OCI-LY1 (cell line): ENCODE measurements around the gene OAF.
"Not testable (repeated sequence)": the region's sequence is repeated elsewhere in the genome, so short reads cannot be mapped to it uniquely, and the experiment has no call there.

ENCODE experiments used
- H2AFZ ChIP-seq: fragments of 200-600 bp; sonication (generic), shearing (Covaris generic); 2 replicates; pipeline ENCODE4 v1.6.0; 2014; ENCODE audit warnings: antibody characterized with exemption, mild to moderate bottlenecking, low read length
- H3F3A ChIP-seq: fragments of 200-600 bp; sonication (generic), shearing (Covaris generic); 2 replicates; pipeline ENCODE4 v1.6.0; 2014; ENCODE audit warnings: mild to moderate bottlenecking, antibody characterized with exemption, low read length, moderate library complexity; ENCODE audit not compliant: insufficient read depth
- H3K27ac ChIP-seq: fragments of 200-600 bp; sonication (generic); 2 replicates; pipeline ENCODE4 v1.5.1; 2014; ENCODE audit warnings: low read length, mixed run types, mild to moderate bottlenecking, low read depth; ENCODE audit not compliant: poor library complexity, severe bottlenecking
- H3K27me3 ChIP-seq: fragments of 200-600 bp; sonication (generic); 2 replicates; pipeline ENCODE4 v1.6.0; 2014; ENCODE audit warnings: antibody characterized with exemption, mild to moderate bottlenecking, low read length, moderate library complexity; ENCODE audit not compliant: insufficient read depth
- H3K36me3 ChIP-seq: fragments of 200-600 bp; sonication (generic); 2 replicates; pipeline ENCODE4 v1.6.1; 2014; ENCODE audit warnings: mild to moderate bottlenecking, antibody characterized with exemption, low read length, moderate library complexity, mixed read lengths; ENCODE audit not compliant: insufficient read depth
- H3K4me1 ChIP-seq: fragments of 200-600 bp; sonication (generic); 2 replicates; pipeline ENCODE4 v1.5.1; 2014; ENCODE audit warnings: mild to moderate bottlenecking, low read length, moderate library complexity; ENCODE audit not compliant: insufficient read depth, severe bottlenecking
- H3K4me2 ChIP-seq: fragments of 200-600 bp; sonication (generic), shearing (Covaris generic); 2 replicates; pipeline ENCODE4 v1.6.1; 2014; ENCODE audit warnings: low read length
- H3K4me3 ChIP-seq: fragments of 200-600 bp; sonication (generic); 2 replicates; pipeline ENCODE4 v1.5.1; 2014; ENCODE audit warnings: low read length, low read depth, mild to moderate bottlenecking, mixed read lengths; ENCODE audit not compliant: poor library complexity, severe bottlenecking
- H3K79me2 ChIP-seq: fragments of 200-600 bp; shearing (Covaris generic); 2 replicates; pipeline ENCODE4 v1.6.1; 2016; ENCODE audit warnings: mixed run types, low read length, mixed read lengths; ENCODE audit not compliant: insufficient read depth
- H3K9ac ChIP-seq: fragments of 200-600 bp; sonication (generic), shearing (Covaris generic); 2 replicates; pipeline ENCODE4 v1.6.1; 2014; ENCODE audit warnings: mild to moderate bottlenecking, low read length, mixed read lengths
- H3K9me2 ChIP-seq: fragments of 200-600 bp; sonication (generic), shearing (Covaris generic); 2 replicates; pipeline ENCODE4 v1.6.1; 2014; ENCODE audit warnings: low read depth, mild to moderate bottlenecking, low read length, mixed read lengths
- H3K9me3 ChIP-seq: fragments of 200-600 bp; shearing (Covaris generic); 2 replicates; pipeline ENCODE4 v1.6.1; 2014; ENCODE audit warnings: low read length, mixed read lengths
- H4K20me1 ChIP-seq: fragments of 200-600 bp; sonication (generic), shearing (Covaris generic); 2 replicates; pipeline ENCODE4 v1.6.0; 2016; ENCODE audit warnings: mild to moderate bottlenecking, low read length; ENCODE audit not compliant: insufficient read depth
- EZH2 ChIP-seq: fragments of 200-600 bp; sonication (generic), shearing (Covaris generic); IDR thresholded peaks from 2 replicates; pipeline ENCODE4 v1.8.0; 2017; ENCODE audit warnings: borderline replicate concordance, mixed run types, mild to moderate bottlenecking, antibody characterized with exemption, low read length, moderate library complexity, mixed read lengths
- TF ChIP-seq, protein P1 (sequence below): fragments of 200-600 bp; sonication (generic), shearing (Covaris generic); IDR thresholded peaks from 2 replicates; pipeline ENCODE4 v1.5.1; 2017; ENCODE audit warnings: mild to moderate bottlenecking, antibody characterized with exemption, low read length, moderate library complexity, mixed read lengths

OAF gene

DNA sequence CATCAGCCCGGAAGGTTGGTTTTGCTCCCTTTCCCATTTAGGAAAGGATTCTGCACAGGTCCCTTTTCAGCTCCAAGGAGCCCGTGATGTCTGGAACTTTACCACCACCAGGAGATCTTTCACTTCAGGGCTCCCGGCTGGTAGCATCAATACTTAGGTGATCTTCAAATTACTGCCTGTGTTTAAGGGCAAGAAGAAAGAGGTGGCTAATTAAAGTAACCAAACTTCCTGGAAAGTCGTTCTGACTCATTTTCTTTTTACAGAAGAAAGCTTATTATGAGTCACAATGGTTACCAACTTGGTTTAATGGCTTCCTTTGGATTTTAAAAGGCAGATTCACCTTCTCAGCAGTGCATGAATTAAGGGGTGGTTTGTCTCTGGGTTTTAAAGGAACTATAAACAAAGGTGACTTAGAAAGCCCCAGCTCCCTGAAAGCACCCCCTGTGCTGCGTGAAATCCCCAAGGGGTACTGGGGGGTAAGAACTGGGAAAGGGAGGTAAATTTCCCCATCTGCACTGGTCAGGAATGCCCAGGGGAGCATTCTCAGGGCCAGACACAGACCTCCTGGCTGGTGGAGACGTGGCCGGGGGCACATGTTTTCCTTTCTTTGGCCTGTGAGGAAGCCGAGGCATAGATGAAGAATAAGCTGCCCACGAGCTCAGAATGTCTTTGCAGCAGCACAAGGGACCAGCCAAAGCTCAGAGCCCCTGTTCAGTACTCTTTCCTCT is 37.9 kb downstream of the OAF start:
- no peaks in the 10 kb centered on the region for H3K4me1 ChIP-seq
- no peaks in the 10 kb centered on the region for H3K9me3 ChIP-seq
- TF ChIP-seq, protein P1, sequence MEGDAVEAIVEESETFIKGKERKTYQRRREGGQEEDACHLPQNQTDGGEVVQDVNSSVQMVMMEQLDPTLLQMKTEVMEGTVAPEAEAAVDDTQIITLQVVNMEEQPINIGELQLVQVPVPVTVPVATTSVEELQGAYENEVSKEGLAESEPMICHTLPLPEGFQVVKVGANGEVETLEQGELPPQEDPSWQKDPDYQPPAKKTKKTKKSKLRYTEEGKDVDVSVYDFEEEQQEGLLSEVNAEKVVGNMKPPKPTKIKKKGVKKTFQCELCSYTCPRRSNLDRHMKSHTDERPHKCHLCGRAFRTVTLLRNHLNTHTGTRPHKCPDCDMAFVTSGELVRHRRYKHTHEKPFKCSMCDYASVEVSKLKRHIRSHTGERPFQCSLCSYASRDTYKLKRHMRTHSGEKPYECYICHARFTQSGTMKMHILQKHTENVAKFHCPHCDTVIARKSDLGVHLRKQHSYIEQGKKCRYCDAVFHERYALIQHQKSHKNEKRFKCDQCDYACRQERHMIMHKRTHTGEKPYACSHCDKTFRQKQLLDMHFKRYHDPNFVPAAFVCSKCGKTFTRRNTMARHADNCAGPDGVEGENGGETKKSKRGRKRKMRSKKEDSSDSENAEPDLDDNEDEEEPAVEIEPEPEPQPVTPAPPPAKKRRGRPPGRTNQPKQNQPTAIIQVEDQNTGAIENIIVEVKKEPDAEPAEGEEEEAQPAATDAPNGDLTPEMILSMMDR = no peak
- H3K27me3 ChIP-seq = no peaks in the 10 kb centered on the region
- H4K20me1 ChIP-seq = no peaks in the 10 kb centered on the region
- no peaks in the 10 kb centered on the region for H3F3A ChIP-seq
- H2AFZ ChIP-seq = no peak overlapping the region
- no peaks in the 10 kb centered on the region for H3K9me2 ChIP-seq
- H3K27ac ChIP-seq = no peak overlapping the region
- H3K4me2 ChIP-seq = no peak overlapping the region
- H3K9ac ChIP-seq = no peak overlapping the region
- H3K36me3 ChIP-seq = no peaks in the 10 kb centered on the region
- no peak overlapping the region for H3K4me3 ChIP-seq
- H3K79me2 ChIP-seq = no peaks in the 10 kb centered on the region

DNA sequence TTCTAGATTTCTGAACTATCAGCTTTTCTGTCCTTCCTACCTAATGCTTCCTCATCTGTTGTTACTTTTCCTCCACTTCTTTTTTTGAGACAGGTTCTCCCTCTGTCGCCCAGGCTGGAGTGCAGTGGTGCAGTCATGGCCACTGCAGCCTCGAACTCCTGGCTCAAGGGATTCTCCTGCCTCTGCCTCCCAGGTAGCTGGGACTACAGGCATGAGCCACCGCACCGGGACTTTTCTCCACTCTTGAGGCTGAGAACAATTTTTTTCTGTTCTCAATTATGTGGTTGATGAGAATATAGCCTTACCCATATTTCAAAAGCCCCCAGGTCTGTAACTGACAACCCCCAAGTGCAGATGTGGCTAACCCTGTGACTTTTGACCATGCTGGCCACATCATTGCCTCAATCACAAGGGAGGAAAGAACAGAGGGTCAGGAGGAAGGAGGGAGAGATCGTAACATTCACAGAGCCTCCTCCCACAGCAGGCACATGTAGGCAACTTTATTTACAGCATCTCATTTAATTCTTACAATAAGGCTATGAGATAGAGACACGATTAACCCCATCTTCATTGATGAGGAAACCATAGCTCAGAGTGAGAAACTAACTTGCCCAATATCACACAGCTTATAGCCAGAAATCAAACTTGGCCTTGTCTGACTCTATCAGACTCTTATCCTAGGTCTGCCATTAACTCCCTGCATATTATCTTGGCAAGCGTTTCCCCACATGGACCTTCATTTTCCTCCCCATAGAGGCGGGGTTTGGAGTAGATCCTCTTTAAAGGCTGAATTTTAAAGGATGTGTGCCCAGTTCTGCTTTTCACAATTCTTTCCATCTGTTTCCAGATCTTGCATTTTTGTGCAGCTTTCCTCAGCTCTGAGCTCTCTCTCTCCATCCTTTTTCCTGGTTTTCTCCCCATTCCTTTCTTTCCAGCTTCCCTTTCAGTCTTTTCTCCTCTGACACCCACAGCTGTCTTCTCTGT is 38.7 kb downstream of the OAF start:
- Histone ChIP-seq H3K4me3 (no peak overlapping the region), H3F3A (no peaks in the 10 kb centered on the region), H3K9me3 (no peaks in the 10 kb centered on the region), H2AFZ (no peak overlapping the region), H3K4me1 (no peaks in the 10 kb centered on the region), H3K79me2 (no peaks in the 10 kb centered on the region), H3K27me3 (no peaks in the 10 kb centered on the region), H3K9ac (no peak overlapping the region), H3K27ac (no peak overlapping the region), H3K4me2 (no peak overlapping the region), H3K9me2 (no peaks in the 10 kb centered on the region), H3K36me3 (no peaks in the 10 kb centered on the region), H4K20me1 (no peaks in the 10 kb centered on the region)
- TF ChIP-seq, protein P1 = no peak
- no peak for TF ChIP-seq EZH2

DNA sequence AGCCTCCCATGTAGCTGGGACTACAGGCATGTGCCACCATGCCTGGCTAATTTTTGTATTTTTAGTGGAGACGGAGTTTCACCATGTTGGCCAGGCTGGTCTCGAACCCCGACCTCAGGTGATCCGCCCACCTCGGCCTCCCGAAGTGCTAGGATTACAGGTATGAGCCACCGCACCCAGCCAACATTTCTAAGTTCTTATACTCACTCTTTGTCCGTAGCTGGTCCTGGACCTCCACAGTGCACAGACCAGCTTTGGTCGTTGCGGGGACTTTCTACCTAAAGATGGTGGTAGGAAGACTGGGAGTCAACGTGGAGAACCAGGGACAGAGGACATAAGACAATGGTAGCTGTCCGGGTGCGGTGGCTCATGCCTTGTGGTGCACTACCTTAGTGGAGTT is 42.5 kb downstream of the OAF start:
- H3K9ac ChIP-seq, H3K9me3 ChIP-seq, H3K27me3 ChIP-seq, H4K20me1 ChIP-seq, H3K4me1 ChIP-seq, H3F3A ChIP-seq, H3K27ac ChIP-seq, H3K79me2 ChIP-seq, H3K4me3 ChIP-seq, H3K4me2 ChIP-seq, H3K36me3 ChIP-seq, H2AFZ ChIP-seq, H3K9me2 ChIP-seq: not testable (repeated sequence)
